SU-DHL-6 (cell line): Measurements from ENCODE around the gene HYAL1.
A peak's percentile ranks its signal among the peaks of the same experiment; 100 is the strongest.

ENCODE experiments used
- H2AFZ ChIP-seq: fragments of 200-600 bp; sonication (generic); 2 replicates; pipeline ENCODE4 v1.6.1; 2014; ENCODE audit warnings: low read depth, mild to moderate bottlenecking, moderate library complexity, mixed read lengths, antibody characterized with exemption, low read length; ENCODE audit not compliant: severe bottlenecking
- H3F3A ChIP-seq: fragments of 200-600 bp; shearing (Covaris generic); 2 replicates; pipeline ENCODE4 v1.6.0; 2016; ENCODE audit warnings: antibody characterized with exemption, mild to moderate bottlenecking; ENCODE audit not compliant: insufficient read depth
- H3K27ac ChIP-seq: fragments of 200-600 bp; sonication (generic); 2 replicates; pipeline ENCODE4 v1.5.1; 2016; ENCODE audit warnings: low read depth, mild to moderate bottlenecking, low read length, moderate library complexity, mixed read lengths
- H3K27me3 ChIP-seq: fragments of 200-600 bp; sonication (generic), shearing (Covaris generic); 2 replicates; pipeline ENCODE4 v1.6.0; 2014; ENCODE audit warnings: mild to moderate bottlenecking, low read length
- H3K36me3 ChIP-seq: fragments of 200-600 bp; sonication (generic); 2 replicates; pipeline ENCODE4 v1.6.1; 2014; ENCODE audit warnings: mild to moderate bottlenecking, low read length, mixed read lengths
- H3K4me2 ChIP-seq: fragments of 300-600, 200-600 bp; shearing (Covaris generic), sonication (generic); 2 replicates; pipeline ENCODE4 v1.6.0; 2014; ENCODE audit warnings: low read length, low read depth, mild to moderate bottlenecking; ENCODE audit not compliant: poor library complexity, severe bottlenecking
- H3K4me3 ChIP-seq: fragments of 200-600 bp; sonication (generic); 2 replicates; pipeline ENCODE4 v1.5.1; 2014; ENCODE audit warnings: antibody characterized with exemption, low read length, mild to moderate bottlenecking, mixed read lengths; ENCODE audit not compliant: insufficient read depth, poor library complexity, severe bottlenecking
- H3K79me2 ChIP-seq: fragments of 200-600 bp; sonication (generic); 2 replicates; pipeline ENCODE4 v1.6.1; 2014; ENCODE audit warnings: mild to moderate bottlenecking, low read length, moderate library complexity; ENCODE audit not compliant: insufficient read depth
- H3K9ac ChIP-seq: fragments of 200-600 bp; sonication (generic); 2 replicates; pipeline ENCODE4 v1.7.0; 2014; ENCODE audit warnings: mild to moderate bottlenecking, low read length
- H3K9me2 ChIP-seq: fragments of 200-600 bp; sonication (generic); replicated peaks from 2 replicates; pipeline ENCODE4 v1.6.1; 2014; ENCODE audit warnings: low read length; ENCODE audit not compliant: insufficient read depth
- H3K9me3 ChIP-seq: fragments of 200-600 bp; sonication (generic); 2 replicates; pipeline ENCODE4 v1.6.1; 2014; ENCODE audit warnings: low read length, mixed read lengths; ENCODE audit not compliant: insufficient read depth
- H4K20me1 ChIP-seq: fragments of 200-600 bp; sonication (generic); 2 replicates; pipeline ENCODE4 v1.6.1; 2014; ENCODE audit warnings: low read depth, mild to moderate bottlenecking, antibody characterized with exemption, low read length, moderate library complexity, mixed read lengths
- EZH2phosphoT487 ChIP-seq: fragments of 200-600 bp; sonication (generic), shearing (Covaris generic); conservative IDR thresholded peaks from 2 replicates; pipeline ENCODE4 v1.6.1; 2018; ENCODE audit warnings: mild to moderate bottlenecking, antibody characterized with exemption, low read length, moderate library complexity, mixed read lengths
- TF ChIP-seq, protein P1 (sequence below): fragments of 200-600 bp; sonication (generic); IDR thresholded peaks from one replicate; pipeline ENCODE4 v1.5.1; 2017; ENCODE audit warnings: antibody characterized with exemption, mild to moderate bottlenecking, low read length, moderate library complexity; ENCODE audit not compliant: insufficient read depth, poor library complexity, severe bottlenecking

HYAL1 gene

DNA sequence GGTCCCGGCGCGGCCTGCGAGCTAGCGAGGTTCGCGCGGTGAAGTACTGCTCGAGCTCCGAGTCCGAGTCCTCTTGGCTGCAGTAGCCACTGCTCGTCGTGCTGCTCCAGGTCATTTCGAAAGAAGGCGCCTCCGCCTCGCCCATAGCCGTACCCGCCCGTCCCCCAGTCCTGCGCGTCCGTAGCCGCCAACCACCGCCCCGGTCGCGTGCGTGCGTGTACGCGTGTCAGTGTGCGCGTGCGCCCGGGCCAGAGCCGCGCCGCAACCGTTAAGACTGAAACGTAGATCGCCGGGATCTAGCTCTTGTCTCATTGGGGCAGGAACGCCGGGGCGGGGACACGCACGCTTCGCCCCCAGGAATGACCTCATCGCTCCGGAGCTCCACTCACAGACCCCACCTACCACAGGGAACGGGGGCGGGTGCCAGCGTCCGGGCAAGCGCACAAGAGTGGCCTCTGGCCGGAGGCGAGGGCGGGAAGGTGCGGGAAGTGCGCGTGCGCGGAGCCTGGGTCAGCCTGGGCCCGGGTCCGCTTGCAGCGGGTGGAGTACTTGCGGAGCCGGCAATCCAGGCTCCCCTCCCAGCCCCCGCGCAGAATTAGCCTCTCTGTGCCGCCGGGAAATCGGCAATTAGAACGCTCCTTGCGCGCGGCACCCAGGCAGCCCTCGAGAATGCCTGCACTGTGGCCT is 33.9 kb upstream of the HYAL1 start:
- Histone ChIP-seq H3K4me3 (peak overlapping the region; percentile 88), H2AFZ (peak overlapping the region; percentile 72), H4K20me1 (no peaks in the 10 kb centered on the region; the same call in 1 of the 2 replicates), H3K27ac (peak overlapping the region; percentile 77), H3K9ac (peak overlapping the region; percentile 88), H3K9me3 (no peaks in the 10 kb centered on the region), H3K9me2 (no peaks in the 10 kb centered on the region), H3K27me3 (no peaks in the 10 kb centered on the region), H3K36me3 (no peaks in the 10 kb centered on the region), H3K4me2 (peak overlapping the region; percentile 81), H3K79me2 (peaks cover 42% of the 10 kb centered on the region), H3F3A (peaks cover 12% of the 10 kb centered on the region; the same call in 1 of the 2 replicates)
- no peak for TF ChIP-seq EZH2phosphoT487
- TF ChIP-seq, protein P1, sequence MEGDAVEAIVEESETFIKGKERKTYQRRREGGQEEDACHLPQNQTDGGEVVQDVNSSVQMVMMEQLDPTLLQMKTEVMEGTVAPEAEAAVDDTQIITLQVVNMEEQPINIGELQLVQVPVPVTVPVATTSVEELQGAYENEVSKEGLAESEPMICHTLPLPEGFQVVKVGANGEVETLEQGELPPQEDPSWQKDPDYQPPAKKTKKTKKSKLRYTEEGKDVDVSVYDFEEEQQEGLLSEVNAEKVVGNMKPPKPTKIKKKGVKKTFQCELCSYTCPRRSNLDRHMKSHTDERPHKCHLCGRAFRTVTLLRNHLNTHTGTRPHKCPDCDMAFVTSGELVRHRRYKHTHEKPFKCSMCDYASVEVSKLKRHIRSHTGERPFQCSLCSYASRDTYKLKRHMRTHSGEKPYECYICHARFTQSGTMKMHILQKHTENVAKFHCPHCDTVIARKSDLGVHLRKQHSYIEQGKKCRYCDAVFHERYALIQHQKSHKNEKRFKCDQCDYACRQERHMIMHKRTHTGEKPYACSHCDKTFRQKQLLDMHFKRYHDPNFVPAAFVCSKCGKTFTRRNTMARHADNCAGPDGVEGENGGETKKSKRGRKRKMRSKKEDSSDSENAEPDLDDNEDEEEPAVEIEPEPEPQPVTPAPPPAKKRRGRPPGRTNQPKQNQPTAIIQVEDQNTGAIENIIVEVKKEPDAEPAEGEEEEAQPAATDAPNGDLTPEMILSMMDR, result no peak

DNA sequence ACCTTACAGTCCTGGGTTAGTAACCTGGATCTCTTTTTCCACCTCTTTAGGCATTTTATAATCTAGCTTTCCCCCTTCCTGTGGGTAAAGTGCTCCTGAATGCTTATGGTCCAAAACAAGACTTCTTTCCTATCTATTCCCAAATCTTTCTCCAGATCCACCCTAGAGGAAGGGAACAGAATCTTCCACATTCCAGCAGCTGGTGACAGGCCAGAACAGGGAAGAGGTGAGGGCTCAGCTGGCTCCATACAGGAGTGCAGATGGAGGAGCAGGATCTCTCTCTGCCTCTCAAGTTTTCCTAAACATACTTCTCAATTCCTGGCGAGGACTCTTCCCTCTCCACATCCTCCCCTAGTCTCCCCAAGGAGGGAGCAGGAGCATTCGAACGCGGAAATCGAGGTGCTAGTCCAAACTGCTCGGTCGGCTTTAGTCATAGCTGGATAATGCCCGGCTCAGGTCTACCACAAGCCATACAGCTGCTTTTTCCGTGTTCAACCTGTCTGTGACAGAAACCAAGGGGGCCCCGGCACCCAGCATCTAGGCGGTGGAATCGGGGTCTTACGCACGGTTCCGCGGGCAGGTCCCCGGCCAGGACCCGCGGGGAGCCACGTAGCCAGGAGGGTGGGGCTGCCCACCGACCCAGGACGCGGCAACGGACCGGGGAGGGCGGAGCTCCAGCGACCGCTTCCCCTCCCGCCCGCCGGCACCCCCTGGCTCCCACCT is 33.2 kb upstream of the HYAL1 start:
- H3K79me2 ChIP-seq, result peaks cover 42% of the 10 kb centered on the region
- peak overlapping the region; percentile 8 for H2AFZ ChIP-seq
- no peaks in the 10 kb centered on the region; the same call in 1 of the 2 replicates for H4K20me1 ChIP-seq
- H3F3A ChIP-seq, result peaks cover 12% of the 10 kb centered on the region; the same call in 1 of the 2 replicates
- H3K9me3 ChIP-seq, result no peaks in the 10 kb centered on the region
- no peak for TF ChIP-seq EZH2phosphoT487
- TF ChIP-seq, protein P1, result no peak
- H3K36me3 ChIP-seq, result no peaks in the 10 kb centered on the region
- H3K27me3 ChIP-seq, result no peaks in the 10 kb centered on the region
- H3K9me2 ChIP-seq, result no peaks in the 10 kb centered on the region
- peak overlapping the region; percentile 88 for H3K9ac ChIP-seq
- H3K4me3 ChIP-seq, result peak overlapping the region; percentile 88
- peak overlapping the region; percentile 81 for H3K4me2 ChIP-seq
- peak overlapping the region; percentile 77 for H3K27ac ChIP-seq

DNA sequence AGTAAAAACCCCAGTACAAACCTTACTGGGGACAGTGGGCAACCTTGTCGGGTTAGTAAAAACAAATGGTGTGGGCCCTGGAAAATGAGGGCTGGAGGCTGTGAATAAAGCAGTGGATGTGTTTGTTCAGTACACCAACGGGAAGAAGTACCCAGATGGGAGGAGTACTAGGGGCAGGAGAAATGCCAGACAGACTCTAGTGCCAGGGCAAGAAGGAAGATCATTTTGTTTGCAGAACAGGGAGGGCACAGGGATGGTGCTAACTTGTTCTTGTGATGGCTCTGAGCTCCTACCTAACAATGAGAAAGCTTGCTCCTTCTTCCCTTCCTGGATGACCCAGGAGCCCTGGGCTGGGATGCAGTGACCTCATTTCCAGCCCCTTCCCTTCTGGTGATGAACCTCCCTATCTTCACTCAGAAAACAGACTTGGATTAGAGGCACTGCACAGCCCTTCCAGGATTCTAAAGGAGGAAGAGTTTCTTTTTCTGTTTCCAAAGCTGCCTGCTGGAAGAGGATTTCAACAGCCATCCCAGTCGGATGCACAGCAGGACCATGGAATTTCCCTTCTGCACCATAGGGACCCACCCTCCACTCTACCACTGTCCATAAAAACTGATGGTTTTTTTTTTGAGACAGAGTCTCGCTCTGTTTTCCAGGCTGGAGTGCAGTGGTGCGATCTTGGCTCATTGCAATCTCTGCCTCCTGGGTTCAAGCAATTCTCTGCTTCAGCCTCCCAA is 31.1 kb upstream of the HYAL1 start:
- no peaks in the 10 kb centered on the region for H3K9me3 ChIP-seq
- TF ChIP-seq, protein P1, result no peak
- TF ChIP-seq EZH2phosphoT487, result no peak
- peaks cover 6% of the 10 kb centered on the region; the same call in 1 of the 2 replicates for H3K36me3 ChIP-seq
- H3K4me3 ChIP-seq, result no peak overlapping the region
- H3K9me2 ChIP-seq, result no peaks in the 10 kb centered on the region
- H2AFZ ChIP-seq, result no peak overlapping the region
- H3K27ac ChIP-seq, result no peak overlapping the region
- H3F3A ChIP-seq, result peaks cover 15% of the 10 kb centered on the region; the same call in 1 of the 2 replicates
- H3K27me3 ChIP-seq, result no peaks in the 10 kb centered on the region
- peaks cover 42% of the 10 kb centered on the region for H3K79me2 ChIP-seq
- peak overlapping the region; percentile 6; the same call in 1 of the 2 replicates for H3K9ac ChIP-seq
- no peaks in the 10 kb centered on the region; the same call in 1 of the 2 replicates for H4K20me1 ChIP-seq
- peak overlapping the region; percentile 8 for H3K4me2 ChIP-seq
